Keratinocyte (primary cell): ENCODE results near the gene SLC16A13. TPM values are rescaled to one million over a fixed set of nuclear protein-coding genes. Genes with fewer than 3 reads are reported as not detected.

Experiments used
- DNase-seq: peaks from one replicate; pipeline ENCODE4 v3.0.0-alpha.2; 2011; ENCODE audit warnings: low read depth, missing footprints, low spot score
- FAIRE-seq: peaks from 2 replicates; lab custom pipeline; 2011; peaks lifted over from hg19 to GRCh38; lab: Jason Lieb, UNC
- H2AFZ ChIP-seq: 2 replicates; pipeline ENCODE4 v1.6.0; 2012; ENCODE audit warnings: low read length, control low read depth, inconsistent platforms; ENCODE audit not compliant: control insufficient read depth
- H3K27ac ChIP-seq: 2 replicates; pipeline ENCODE4 v1.5.1; 2011; ENCODE audit warnings: low read length; ENCODE audit not compliant: control insufficient read depth, insufficient read depth
- H3K27me3 ChIP-seq: 3 replicates; pipeline ENCODE4 v1.6.0; 2011; ENCODE audit warnings: low read length; ENCODE audit not compliant: control insufficient read depth, insufficient read depth; ENCODE audit errors: extremely low read depth
- H3K36me3 ChIP-seq, 2 experiments: 2 replicates in 1 of 2; 3 replicates in 1 of 2; pipeline ENCODE4 v1.5.1; 2011; ENCODE audit warnings: low read length in 2 of 2, mild to moderate bottlenecking in 1 of 2; ENCODE audit not compliant: control insufficient read depth in 2 of 2, insufficient read depth in 2 of 2; ENCODE audit errors: extremely low read depth in 1 of 2
- H3K4me1 ChIP-seq: 3 replicates; pipeline ENCODE4 v1.5.1; 2011; ENCODE audit warnings: low read length; ENCODE audit not compliant: control insufficient read depth, insufficient read depth; ENCODE audit errors: extremely low read depth
- H3K4me2 ChIP-seq: 3 replicates; pipeline ENCODE4 v1.6.0; 2011; ENCODE audit warnings: low read depth, low read length; ENCODE audit not compliant: control insufficient read depth, insufficient read depth; ENCODE audit errors: extremely low read depth
- H3K4me3 ChIP-seq, 3 experiments: fragments of 200-600 bp in 1 of 3; sonication (generic) in 1 of 3; 2 replicates in 2 of 3; 3 replicates in 1 of 3; pipeline ENCODE4 v1.5.1; 2011 to 2016; ENCODE audit warnings: low read length in 3 of 3, mild to moderate bottlenecking in 3 of 3, control low read depth in 2 of 3, inconsistent platforms in 1 of 3, low read depth in 1 of 3, mixed read lengths in 1 of 3, mixed run types in 1 of 3, moderate library complexity in 1 of 3; ENCODE audit not compliant: control insufficient read depth in 2 of 3, insufficient read depth in 2 of 3; ENCODE audit errors: extremely low read depth in 1 of 3
- H3K79me2 ChIP-seq: 2 replicates; pipeline ENCODE4 v1.6.0; 2012; ENCODE audit warnings: low read length; ENCODE audit not compliant: control insufficient read depth, insufficient read depth
- H3K9ac ChIP-seq: 3 replicates; pipeline ENCODE4 v1.6.0; 2011; ENCODE audit warnings: low read length; ENCODE audit not compliant: control insufficient read depth, insufficient read depth; ENCODE audit errors: extremely low read depth
- H3K9me1 ChIP-seq: 3 replicates; pipeline ENCODE4 v1.6.0; 2011; ENCODE audit warnings: low read length; ENCODE audit not compliant: control insufficient read depth, insufficient read depth; ENCODE audit errors: extremely low read depth
- H3K9me3 ChIP-seq: 2 replicates; pipeline ENCODE4 v1.5.1; 2012; ENCODE audit warnings: low read depth, low read length; ENCODE audit not compliant: control insufficient read depth
- H4K20me1 ChIP-seq: 3 replicates; pipeline ENCODE4 v1.6.0; 2011; ENCODE audit warnings: low read length; ENCODE audit not compliant: control insufficient read depth, insufficient read depth; ENCODE audit errors: extremely low read depth
- CTCF ChIP-seq, 3 experiments: IDR thresholded peaks in 1 of 3; conservative IDR thresholded peaks in 1 of 3; optimal IDR thresholded peaks in 1 of 3; 2 replicates in 2 of 3; 3 replicates in 1 of 3; pipeline versions ENCODE3 to v1.5.1; 2011; ENCODE audit warnings: low read length in 3 of 3, mild to moderate bottlenecking in 3 of 3, moderate library complexity in 2 of 3, control low read depth in 1 of 3, inconsistent platforms in 1 of 3; ENCODE audit not compliant: insufficient read depth in 2 of 3; ENCODE audit errors: extremely low read depth in 1 of 3
- EZH2 ChIP-seq: IDR thresholded peaks from one replicate; pipeline ENCODE4 v1.6.1; 2012; ENCODE audit warnings: inconsistent platforms, mild to moderate bottlenecking, low read length, moderate library complexity
- dilution Hi-C: fragments of 300-500 bp; cut with MboI; formaldehyde crosslinking; loops from one replicate; pipeline ENCODE4 v1.7.0; 2020; ENCODE audit warnings: low sequenced_read_pairs; ENCODE audit not compliant: extremely low pct_ligation_motif_present
- polyA plus RNA-seq, 5 experiments: library from polyadenylated mRNA; depleted of rRNA in 3 of 5; stranded (reverse) in 3 of 5; stranded (forward) in 1 of 5; unstranded in 1 of 5; fragments of >200 nt; gene quantifications; 1 replicate in 1 of 5; 2 replicates in 3 of 5; 3 replicates in 1 of 5; pipeline versions ENCODE4 v1.2.1 to v1.2.3, GENCODE V29; 2011 to 2012; ENCODE audit warnings: missing spikeins in 2 of 5, low read depth in 1 of 5, low replicate concordance in 1 of 5

SLC16A13 gene
- polyA plus RNA-seq, 1 donor (not counting 4 experiments of a cell fraction or from before 2014, with no cell fraction given) = 2.7 TPM

GRCh38 chr17:7056386-7056785 lies 20.6 kb downstream of the SLC16A13 start:
- DNase-seq = no peak
- no peaks in the 10 kb centered on the region for H3K36me3 ChIP-seq
- peak; percentile 88 for FAIRE-seq
- H3K9me1 ChIP-seq = no peaks in the 10 kb centered on the region
- no peaks in the 10 kb centered on the region for H3K79me2 ChIP-seq
- TF ChIP-seq EZH2 (no peak), CTCF (optimal IDR thresholded peaks at IDR 0.05 in 1 of 3, IDR thresholded peaks at IDR 0.05 in 1 of 3, conservative IDR thresholded peaks at IDR 0.05 in 1 of 3; ENCODE audit: extremely low read depth in 1 of 3, insufficient read depth in 2 of 3, low read length in 3 of 3) (no peak)
- H3K27ac ChIP-seq = no peak overlapping the region
- H3K4me1 ChIP-seq = peaks cover 28% of the 10 kb centered on the region
- H3K4me3 ChIP-seq = no peak overlapping the region
- no peak overlapping the region for H3K4me2 ChIP-seq
- dilution Hi-C loops = no loop called here
- H3K9me3 ChIP-seq = no peaks in the 10 kb centered on the region
- no peaks in the 10 kb centered on the region for H4K20me1 ChIP-seq
- H3K9ac ChIP-seq = no peak overlapping the region
- H3K27me3 ChIP-seq = no peaks in the 10 kb centered on the region
- H2AFZ ChIP-seq = no peak overlapping the region

- Histone ChIP-seq H3K27ac (no peak overlapping the region), H3K4me3 (no peak overlapping the region), H3K4me1 (peaks cover 28% of the 10 kb centered on the region), H3K79me2 (no peaks in the 10 kb centered on the region), H3K9me1 (no peaks in the 10 kb centered on the region), H3K27me3 (peaks cover 2% of the 10 kb centered on the region), H3K4me2 (no peak overlapping the region), H3K9me3 (no peaks in the 10 kb centered on the region), H4K20me1 (no peaks in the 10 kb centered on the region), H3K9ac (no peak overlapping the region), H3K36me3 (no peaks in the 10 kb centered on the region), H2AFZ (no peak overlapping the region)
- peak; percentile 74 for FAIRE-seq
- no peak for DNase-seq
- TF ChIP-seq CTCF (optimal IDR thresholded peaks at IDR 0.05 in 1 of 3, IDR thresholded peaks at IDR 0.05 in 1 of 3, conservative IDR thresholded peaks at IDR 0.05 in 1 of 3; ENCODE audit: extremely low read depth in 1 of 3, insufficient read depth in 2 of 3, low read length in 3 of 3) (no peak), EZH2 (no peak)
- dilution Hi-C loops = no loop called here
These were observed 23.1 kb downstream of the SLC16A13 start for GRCh38 chr17:7058831-7059447.
